HepG2 (cell line): ENCODE data around the gene GJA3. TPM values are rescaled to one million over a fixed set of nuclear protein-coding genes. Genes with fewer than 3 reads are reported as not detected.

Source experiments
- ATAC-seq: fragments of 200-7000 bp; cut with Tn5 transposase; 3 replicates; pipeline ENCODE4 v1.9.1; 2020; ENCODE audit warnings: mild to moderate bottlenecking, moderate library complexity
- BruUV-seq: library from RNA; stranded (reverse); fragments of 400-500 nt; replicated peaks from 2 replicates; lab custom pipeline; 2021; lab: Mats Ljungman, UMichigan
- CTCF ChIA-PET: fragments of 300-600 bp; formaldehyde crosslinking; extraction: SDS; loops from one replicate; lab custom pipeline; 2021; ENCODE audit warnings: low total read pairs, inconsistent platforms, low intra/inter-chr PET ratio; lab: Yijun Ruan, JAX
- POLR2A ChIA-PET: fragments of 350-600 bp; sonication (Branson Sonifier 250); formaldehyde crosslinking; loops from one replicate; lab custom pipeline; 2020; ENCODE audit warnings: antibody characterized with exemption, inconsistent platforms; lab: Yijun Ruan, JAX
- DNase-seq: peaks from one replicate; pipeline ENCODE4 v3.0.0-alpha.2; 2015; ENCODE audit warnings: low spot score
- FAIRE-seq: peaks from 3 replicates; lab custom pipeline; 2011; peaks lifted over from hg19 to GRCh38; lab: Jason Lieb, UNC
- H2AFZ ChIP-seq: one replicate; pipeline ENCODE4 v1.6.1; 2011; ENCODE audit warnings: low read length, inconsistent platforms
- H3K27ac ChIP-seq: fragments of 300-600 bp; 3 replicates; pipeline ENCODE4 v1.8.0; 2011; ENCODE audit warnings: mixed run types, mild to moderate bottlenecking, mixed read lengths, low read length, inconsistent platforms; ENCODE audit not compliant: insufficient read depth; ENCODE audit errors: extremely low read length
- H3K27me3 ChIP-seq, 2 experiments: fragments of 200-600 bp in 1 of 2; 2 replicates in 1 of 2; 3 replicates in 1 of 2; pipeline versions ENCODE4 v1.6.0 to v1.8.0; 2011; ENCODE audit warnings: low read length in 2 of 2, mild to moderate bottlenecking in 2 of 2, moderate library complexity in 2 of 2, inconsistent platforms in 1 of 2; ENCODE audit not compliant: insufficient read depth in 2 of 2, control insufficient read depth in 1 of 2
- H3K36me3 ChIP-seq, 2 experiments: fragments of 200-600 bp in 1 of 2; replicated peaks in 1 of 2; 2 replicates in 1 of 2; 3 replicates in 1 of 2; pipeline versions ENCODE4 v1.5.1 to v1.8.0; 2011; ENCODE audit warnings: low read length in 2 of 2, inconsistent platforms in 1 of 2; ENCODE audit not compliant: insufficient read depth in 2 of 2, control insufficient read depth in 1 of 2
- H3K4me1 ChIP-seq: 2 replicates; pipeline ENCODE4 v1.5.1; 2012; ENCODE audit warnings: low read length, inconsistent platforms; ENCODE audit not compliant: insufficient read depth
- H3K4me2 ChIP-seq: 2 replicates; pipeline ENCODE4 v1.6.0; 2011; ENCODE audit warnings: low read depth, low read length, inconsistent platforms
- H3K4me3 ChIP-seq, 3 experiments: fragments of 200-600 bp in 1 of 3; sonication (generic), shearing (Covaris generic) in 1 of 3; replicated peaks in 1 of 3; 2 replicates each; pipeline ENCODE4 v1.5.1; 2011 to 2016; ENCODE audit warnings: low read length in 3 of 3, inconsistent platforms in 2 of 3, low read depth in 2 of 3, mild to moderate bottlenecking in 2 of 3, control low read depth in 1 of 3, mixed read lengths in 1 of 3; ENCODE audit not compliant: insufficient read depth in 1 of 3
- H3K79me2 ChIP-seq: one replicate; pipeline ENCODE4 v1.6.1; 2011; ENCODE audit warnings: low read length, inconsistent platforms; ENCODE audit not compliant: insufficient read depth
- H3K9ac ChIP-seq: 2 replicates; pipeline ENCODE4 v1.6.0; 2011; ENCODE audit warnings: mild to moderate bottlenecking, low read depth, low read length, inconsistent platforms; ENCODE audit not compliant: insufficient read depth
- H3K9me3 ChIP-seq: 2 replicates; pipeline ENCODE4 v1.5.1; 2012; ENCODE audit warnings: mild to moderate bottlenecking, low read length
- H4K20me1 ChIP-seq: 2 replicates; pipeline ENCODE4 v1.6.0; 2011; ENCODE audit warnings: inconsistent platforms, mild to moderate bottlenecking, low read length, moderate library complexity; ENCODE audit not compliant: insufficient read depth
- AGO2 ChIP-seq: fragments of 200-400 bp; formaldehyde crosslinking; optimal IDR thresholded peaks from 2 replicates; pipeline ENCODE3; 2017; ENCODE audit warnings: mild to moderate bottlenecking, low read depth, low read length, moderate library complexity
- FOXA1 ChIP-seq, 2 experiments: fragments of 450-650 bp in 1 of 2; sonication (generic) in 1 of 2; formaldehyde crosslinking in 1 of 2; IDR thresholded peaks; 2 replicates each; pipeline versions ENCODE4 v1.4.0 to v1.6.1; 2016 to 2020; ENCODE audit warnings: missing genetic modification reagents in 1 of 2
- HOXA7 ChIP-seq: sonication (generic); formaldehyde crosslinking; IDR thresholded peaks from 2 replicates; pipeline ENCODE4 v1.8.1; 2022; ENCODE audit warnings: mild to moderate bottlenecking, missing genetic modification reagents, moderate library complexity
- MTF1 ChIP-seq: sonication (generic); formaldehyde crosslinking; IDR thresholded peaks from 2 replicates; pipeline ENCODE4 v1.5.0; 2020; ENCODE audit warnings: missing genetic modification reagents
- PHF20 ChIP-seq: sonication (generic); formaldehyde crosslinking; IDR thresholded peaks from 2 replicates; pipeline ENCODE4 v1.5.0; 2020; ENCODE audit warnings: mild to moderate bottlenecking, missing genetic modification reagents
- RARG ChIP-seq: sonication (generic); formaldehyde crosslinking; IDR thresholded peaks from 2 replicates; pipeline ENCODE4 v1.4.0; 2020; ENCODE audit warnings: low read depth, mild to moderate bottlenecking, missing genetic modification reagents
- SIN3A ChIP-seq: IDR thresholded peaks from 2 replicates; pipeline ENCODE4 v1.6.1; 2011; ENCODE audit warnings: low read depth, mild to moderate bottlenecking, control low read depth, low read length, borderline replicate concordance
- TEAD3 ChIP-seq: optimal IDR thresholded peaks from 2 replicates; pipeline ENCODE3; 2016; ENCODE audit warnings: borderline replicate concordance
- ZIK1 ChIP-seq: sonication (generic); formaldehyde crosslinking; IDR thresholded peaks from 2 replicates; pipeline ENCODE4 v1.5.0; 2020; ENCODE audit warnings: mild to moderate bottlenecking, low read depth, missing genetic modification reagents, borderline replicate concordance
- ZNF12 ChIP-seq: sonication (generic); formaldehyde crosslinking; IDR thresholded peaks from 2 replicates; pipeline ENCODE4 v1.5.0; 2020; ENCODE audit warnings: missing genetic modification reagents
- ZNF296 ChIP-seq: sonication (generic); formaldehyde crosslinking; conservative IDR thresholded peaks from 2 replicates; pipeline ENCODE4 v1.5.0; 2020; ENCODE audit warnings: mild to moderate bottlenecking, missing genetic modification reagents
- ZNF766 ChIP-seq: sonication (generic); formaldehyde crosslinking; IDR thresholded peaks from 2 replicates; pipeline ENCODE4 v1.5.0; 2020; ENCODE audit warnings: missing genetic modification reagents, borderline replicate concordance
- ZNF792 ChIP-seq: IDR thresholded peaks from 2 replicates; pipeline ENCODE4 v1.6.1; 2016
- WGBS: methylation state at CpG from one replicate; pipeline ENCODE4 v1.1.6; 2017; ENCODE audit warnings: low lambda C conversion rate; 5-methylcytosine and 5-hydroxymethylcytosine counted together
- in situ Hi-C: cut with HindIII; loops from 2 replicates; pipeline ENCODE4 v1.10.0; 2017; ENCODE audit warnings: low pct_unique_long_range_greater_than_20kb; ENCODE audit not compliant: extremely low pct_ligation_motif_present
- intact Hi-C: fragments of 100-400 bp; cut with micrococcal nuclease; formaldehyde crosslinking; loops from one replicate; pipeline ENCODE4 v1.10.0; 2022; ENCODE audit not compliant: unreplicated experiment
- polyA plus RNA-seq, 8 experiments: library from polyadenylated mRNA; depleted of rRNA in 3 of 8; stranded (reverse) in 7 of 8; unstranded in 1 of 8; fragments of >200 nt; fragmentation: Illumina TruSeq in 4 of 8; extraction: Trizol in 4 of 8; gene quantifications; 2 replicates each; pipeline versions ENCODE4 v1.2.1 to v1.2.3, GENCODE V29; 2011 to 2016; ENCODE audit warnings: low read depth in 4 of 8, missing spikeins in 1 of 8, mixed read lengths in 1 of 8; ENCODE audit not compliant: insufficient read depth in 1 of 8
- total RNA-seq, 5 experiments: library from RNA; depleted of rRNA; stranded (reverse); fragments of >200 nt; fragmentation: Illumina TruSeq; extraction: Trizol; gene quantifications; 2 replicates each; pipeline ENCODE4 v1.2.3, GENCODE V29; 2016; ENCODE audit warnings: low read depth in 1 of 5
- TF ChIP-seq, protein P1 (sequence below): sonication (generic); formaldehyde crosslinking; IDR thresholded peaks from 2 replicates; pipeline ENCODE4 v1.4.0; 2020; ENCODE audit warnings: missing genetic modification reagents, borderline replicate concordance
- TF ChIP-seq, protein P2 (sequence below): sonication (generic); formaldehyde crosslinking; IDR thresholded peaks from 2 replicates; pipeline ENCODE4 v1.4.0; 2020; ENCODE audit warnings: missing genetic modification reagents
- TF ChIP-seq, protein P3 (sequence below), 2 experiments: IDR thresholded peaks; 2 replicates each; pipeline ENCODE4 v1.6.1; 2011 to 2012; ENCODE audit warnings: low read length in 2 of 2, borderline replicate concordance in 1 of 2, low read depth in 1 of 2, mild to moderate bottlenecking in 1 of 2, moderate library complexity in 1 of 2

The GJA3 gene
- total and polyA plus RNA-seq, 2 of the 13 experiments (the other 11 are each of a cell fraction or from before 2014, with no cell fraction given): 0.04 TPM

DNA sequence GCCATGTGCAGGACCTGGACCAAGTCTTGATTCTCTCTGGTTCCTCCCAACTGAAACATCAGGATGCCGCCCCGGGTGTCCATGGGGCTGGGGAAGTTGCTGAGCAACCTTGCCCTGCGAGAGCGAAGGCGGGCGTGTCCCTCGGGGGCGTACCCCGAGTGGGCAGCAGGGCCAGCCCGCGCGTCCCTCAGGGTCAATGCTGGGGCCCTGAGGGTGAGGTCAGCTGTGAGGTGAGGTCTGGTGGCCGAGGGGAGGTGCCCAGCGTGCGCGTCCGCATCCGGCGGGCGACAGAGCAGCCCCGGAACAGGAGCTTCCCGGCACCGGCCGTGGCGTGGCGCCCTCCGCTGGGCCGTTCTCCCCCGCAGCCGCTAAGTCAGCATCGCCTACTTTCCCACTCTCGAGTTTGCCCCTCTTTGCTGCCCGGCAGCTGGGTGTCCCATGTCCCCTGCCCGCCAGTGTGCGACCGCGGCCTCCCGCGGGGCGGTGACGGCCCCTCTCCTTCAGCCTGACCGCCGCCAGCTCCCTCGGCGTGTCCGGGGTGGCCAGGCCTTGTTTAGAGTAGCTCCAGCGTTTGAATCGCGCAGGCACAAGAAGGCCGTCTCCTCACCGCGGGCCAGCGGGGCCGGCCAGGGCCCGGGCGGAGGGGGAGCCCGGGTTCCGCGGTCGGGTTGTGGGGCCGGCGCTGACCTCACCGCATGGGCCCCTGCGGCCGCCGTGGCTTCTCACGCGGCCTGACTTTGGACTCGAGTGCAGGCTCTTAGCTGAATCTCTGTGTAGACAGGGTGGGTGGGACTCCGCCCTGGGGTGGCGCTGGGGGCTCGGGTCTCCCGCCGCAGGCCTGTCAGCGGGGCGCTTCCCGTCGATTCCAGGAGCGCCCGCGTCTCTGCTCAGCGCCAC is 33.0 kb downstream of the GJA3 start:
- TSS peak; percentile 83 for BruUV-seq
- peak overlapping the region; percentile 88 for H3K4me2 ChIP-seq
- peak overlapping the region; percentile 86 for H3K9ac ChIP-seq
- no peaks in the 10 kb centered on the region for H3K79me2 ChIP-seq
- FAIRE-seq (peak; percentile 60), DNase-seq (peak; percentile 53), ATAC-seq (peak; percentile 92)
- no peaks in the 10 kb centered on the region for H3K27me3 ChIP-seq
- peak overlapping the region; percentile 96 for H3K27ac ChIP-seq
- in situ Hi-C loops (no loop called here), intact Hi-C loops (loop anchor here (1.0 kb wide), 2 partner anchors 8 to 35 kb away; no protein-coding TSS in a partner anchor)
- H3K9me3 ChIP-seq: no peaks in the 10 kb centered on the region
- POLR2A ChIA-PET: interaction anchor here (0.7 to 1.5 kb wide), 5 partner anchors 9 to 56 kb away, joined by 3 to 7 read pairs (median 3); no protein-coding TSS in a partner anchor
- no peaks in the 10 kb centered on the region for H3K36me3 ChIP-seq
- H3K4me3 ChIP-seq: peak overlapping the region; percentile 74 to 83 (median 79)
- WGBS: 0% methylated on average over 9 of the region's 82 CpGs
- H4K20me1 ChIP-seq: no peaks in the 10 kb centered on the region
- no peak overlapping the region for H2AFZ ChIP-seq
- peaks cover 33% of the 10 kb centered on the region for H3K4me1 ChIP-seq
- CTCF ChIA-PET: interaction anchor here (1.4 kb wide), 1 partner anchor 36 kb away, joined by 8 read pairs; no protein-coding TSS in a partner anchor
- TF ChIP-seq, protein P1, sequence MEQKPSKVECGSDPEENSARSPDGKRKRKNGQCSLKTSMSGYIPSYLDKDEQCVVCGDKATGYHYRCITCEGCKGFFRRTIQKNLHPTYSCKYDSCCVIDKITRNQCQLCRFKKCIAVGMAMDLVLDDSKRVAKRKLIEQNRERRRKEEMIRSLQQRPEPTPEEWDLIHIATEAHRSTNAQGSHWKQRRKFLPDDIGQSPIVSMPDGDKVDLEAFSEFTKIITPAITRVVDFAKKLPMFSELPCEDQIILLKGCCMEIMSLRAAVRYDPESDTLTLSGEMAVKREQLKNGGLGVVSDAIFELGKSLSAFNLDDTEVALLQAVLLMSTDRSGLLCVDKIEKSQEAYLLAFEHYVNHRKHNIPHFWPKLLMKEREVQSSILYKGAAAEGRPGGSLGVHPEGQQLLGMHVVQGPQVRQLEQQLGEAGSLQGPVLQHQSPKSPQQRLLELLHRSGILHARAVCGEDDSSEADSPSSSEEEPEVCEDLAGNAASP (CRISPR knock-in tag): peak; percentile 77; the same call in 1 of the 2 replicates
- TF ChIP-seq ZNF12 (CRISPR knock-in tag): peak; percentile 55; the same call in 1 of the 2 replicates
- TF ChIP-seq HOXA7: no peak
- TF ChIP-seq ZNF766 (CRISPR knock-in tag): no peak
- TF ChIP-seq AGO2: peak; percentile 71
- TF ChIP-seq PHF20 (CRISPR knock-in tag): peak; percentile 75
- TF ChIP-seq, protein P2, sequence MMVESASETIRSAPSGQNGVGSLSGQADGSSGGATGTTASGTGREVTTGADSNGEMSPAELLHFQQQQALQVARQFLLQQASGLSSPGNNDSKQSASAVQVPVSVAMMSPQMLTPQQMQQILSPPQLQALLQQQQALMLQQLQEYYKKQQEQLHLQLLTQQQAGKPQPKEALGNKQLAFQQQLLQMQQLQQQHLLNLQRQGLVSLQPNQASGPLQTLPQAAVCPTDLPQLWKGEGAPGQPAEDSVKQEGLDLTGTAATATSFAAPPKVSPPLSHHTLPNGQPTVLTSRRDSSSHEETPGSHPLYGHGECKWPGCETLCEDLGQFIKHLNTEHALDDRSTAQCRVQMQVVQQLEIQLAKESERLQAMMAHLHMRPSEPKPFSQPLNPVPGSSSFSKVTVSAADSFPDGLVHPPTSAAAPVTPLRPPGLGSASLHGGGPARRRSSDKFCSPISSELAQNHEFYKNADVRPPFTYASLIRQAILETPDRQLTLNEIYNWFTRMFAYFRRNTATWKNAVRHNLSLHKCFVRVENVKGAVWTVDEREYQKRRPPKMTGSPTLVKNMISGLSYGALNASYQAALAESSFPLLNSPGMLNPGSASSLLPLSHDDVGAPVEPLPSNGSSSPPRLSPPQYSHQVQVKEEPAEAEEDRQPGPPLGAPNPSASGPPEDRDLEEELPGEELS (CRISPR knock-in tag): 0 out of 2 replicates have a peak, but pooled peaks have one; percentile 31
- peak; percentile 52; the same call in 1 of the 2 replicates for TF ChIP-seq MTF1
- no peak for TF ChIP-seq ZNF792 (CRISPR knock-in tag)
- TF ChIP-seq FOXA1 (IDR thresholded peaks at IDR 0.05): no peak
- peak; percentile 28 for TF ChIP-seq FOXA1 (CRISPR knock-in tag; IDR thresholded peaks at IDR 0.05)
- TF ChIP-seq, protein P3, sequence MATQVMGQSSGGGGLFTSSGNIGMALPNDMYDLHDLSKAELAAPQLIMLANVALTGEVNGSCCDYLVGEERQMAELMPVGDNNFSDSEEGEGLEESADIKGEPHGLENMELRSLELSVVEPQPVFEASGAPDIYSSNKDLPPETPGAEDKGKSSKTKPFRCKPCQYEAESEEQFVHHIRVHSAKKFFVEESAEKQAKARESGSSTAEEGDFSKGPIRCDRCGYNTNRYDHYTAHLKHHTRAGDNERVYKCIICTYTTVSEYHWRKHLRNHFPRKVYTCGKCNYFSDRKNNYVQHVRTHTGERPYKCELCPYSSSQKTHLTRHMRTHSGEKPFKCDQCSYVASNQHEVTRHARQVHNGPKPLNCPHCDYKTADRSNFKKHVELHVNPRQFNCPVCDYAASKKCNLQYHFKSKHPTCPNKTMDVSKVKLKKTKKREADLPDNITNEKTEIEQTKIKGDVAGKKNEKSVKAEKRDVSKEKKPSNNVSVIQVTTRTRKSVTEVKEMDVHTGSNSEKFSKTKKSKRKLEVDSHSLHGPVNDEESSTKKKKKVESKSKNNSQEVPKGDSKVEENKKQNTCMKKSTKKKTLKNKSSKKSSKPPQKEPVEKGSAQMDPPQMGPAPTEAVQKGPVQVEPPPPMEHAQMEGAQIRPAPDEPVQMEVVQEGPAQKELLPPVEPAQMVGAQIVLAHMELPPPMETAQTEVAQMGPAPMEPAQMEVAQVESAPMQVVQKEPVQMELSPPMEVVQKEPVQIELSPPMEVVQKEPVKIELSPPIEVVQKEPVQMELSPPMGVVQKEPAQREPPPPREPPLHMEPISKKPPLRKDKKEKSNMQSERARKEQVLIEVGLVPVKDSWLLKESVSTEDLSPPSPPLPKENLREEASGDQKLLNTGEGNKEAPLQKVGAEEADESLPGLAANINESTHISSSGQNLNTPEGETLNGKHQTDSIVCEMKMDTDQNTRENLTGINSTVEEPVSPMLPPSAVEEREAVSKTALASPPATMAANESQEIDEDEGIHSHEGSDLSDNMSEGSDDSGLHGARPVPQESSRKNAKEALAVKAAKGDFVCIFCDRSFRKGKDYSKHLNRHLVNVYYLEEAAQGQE (IDR thresholded peaks at IDR 0.05; ENCODE audit: borderline replicate concordance in 1 of 2, low read depth in 1 of 2, low read length in 2 of 2): no peak
- peak; percentile 38; the same call in 1 of the 2 replicates for TF ChIP-seq ZIK1 (CRISPR knock-in tag)
- 0 out of 2 replicates have a peak, but pooled peaks have one; percentile 38 for TF ChIP-seq SIN3A
- peak; percentile 75 for TF ChIP-seq ZNF296 (CRISPR knock-in tag)
- TF ChIP-seq RARG (CRISPR knock-in tag): no peak
- no peak for TF ChIP-seq TEAD3 (CRISPR knock-in tag)
